ENCODE measurements around the gene MARCOL. TPM values are rescaled to one million over a fixed set of nuclear protein-coding genes. Genes with fewer than 3 reads are reported as not detected.

The MARCOL gene, protein sequence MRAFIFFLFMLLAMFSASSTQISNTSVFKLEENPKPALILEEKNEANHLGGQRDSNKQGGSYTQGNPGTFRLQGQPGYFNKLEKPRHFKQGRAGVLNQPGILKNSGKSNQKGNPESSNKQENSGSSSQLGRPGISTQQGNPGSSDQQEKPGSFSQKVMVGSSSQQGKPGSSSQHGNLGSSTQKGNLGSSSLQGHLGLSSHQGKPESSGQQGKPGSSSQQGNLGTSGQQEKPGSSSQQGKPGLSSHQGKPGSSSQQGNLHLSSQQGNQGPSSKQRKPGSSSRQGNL
- total RNA-seq, result not detected

DNA sequence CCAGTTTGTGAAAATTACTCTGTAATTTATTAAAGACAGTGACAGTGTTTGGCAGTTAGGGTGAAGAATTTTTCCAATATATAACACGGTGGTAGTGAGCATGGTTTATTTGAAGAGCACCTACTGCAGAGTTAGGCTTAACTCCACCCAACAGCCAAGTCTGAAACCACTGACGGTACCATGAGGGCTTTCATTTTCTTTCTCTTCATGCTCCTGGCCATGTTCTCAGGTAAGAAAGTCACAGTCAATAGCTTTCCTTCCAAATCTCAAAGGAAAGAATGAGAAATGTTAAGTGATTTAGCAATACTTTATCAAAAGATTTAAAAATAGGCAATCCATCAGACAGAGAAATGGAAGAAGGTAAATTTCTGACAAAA lies at the start of gene MARCOL:
TSS of gene MARCOL (plus strand) at position 108 of the 377 bp plus-strand sequence. CDS start at position 181, 73 bp downstream.
- ATAC-seq, result no peak

DNA sequence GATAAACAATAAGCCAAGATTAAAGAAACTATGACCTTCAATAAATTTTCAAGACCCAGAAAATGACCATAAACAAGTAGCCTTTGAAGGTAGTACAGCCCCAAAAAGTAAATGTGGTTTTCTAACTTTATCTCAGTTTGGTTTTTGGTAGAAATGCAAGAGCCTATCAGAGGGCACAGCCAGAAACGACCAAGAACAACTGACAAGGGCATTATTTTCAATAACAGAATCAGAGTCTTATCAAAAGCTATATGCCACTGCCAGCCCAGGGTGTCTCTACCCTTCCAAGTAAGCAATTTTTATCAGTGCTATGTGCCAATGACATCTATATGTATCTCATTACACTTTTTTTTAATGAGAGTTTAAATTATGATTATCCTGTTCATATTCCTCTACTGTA lies 47.3 kb upstream of the MARCOL start:
- no peak for ATAC-seq

DNA sequence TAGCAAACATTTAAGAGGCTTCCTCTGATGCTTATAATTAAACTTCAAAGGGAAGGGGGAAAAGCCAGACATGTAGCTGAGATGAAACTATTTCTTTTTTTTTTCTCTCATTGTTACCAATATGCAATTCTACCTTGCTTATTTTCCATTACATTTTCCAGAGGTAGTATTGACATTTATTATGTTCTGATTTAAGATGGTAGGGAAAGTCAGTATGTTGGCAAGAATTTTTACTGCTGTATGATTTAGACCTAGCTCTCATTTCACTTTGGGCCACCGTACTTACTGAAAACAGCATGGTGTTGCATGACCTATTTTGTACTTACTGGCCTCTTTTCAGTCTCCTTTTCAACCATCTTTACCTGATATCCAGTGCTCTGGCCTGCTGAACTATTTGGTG lies 45.1 kb upstream of the MARCOL start:
- ATAC-seq, result no peak

DNA sequence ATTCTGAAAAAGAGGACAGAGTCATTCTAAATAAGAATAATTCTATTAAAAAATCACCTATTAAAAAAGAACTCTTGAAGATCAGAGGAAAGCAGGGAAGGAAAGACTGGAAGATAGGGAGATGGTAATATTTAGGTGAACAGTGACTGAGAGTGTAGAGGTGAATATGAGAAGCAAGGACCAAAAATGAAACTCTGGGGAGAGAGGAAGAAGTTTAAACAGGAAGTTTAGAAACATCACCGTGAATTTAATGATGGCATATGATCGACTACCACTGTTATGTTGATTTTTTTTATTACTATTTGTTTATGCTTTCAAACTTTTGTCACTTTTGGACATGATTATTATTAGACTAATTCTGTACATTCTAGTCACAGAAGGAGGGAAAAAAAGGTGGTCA lies 37.2 kb upstream of the MARCOL start:
- ATAC-seq, result no peak

DNA sequence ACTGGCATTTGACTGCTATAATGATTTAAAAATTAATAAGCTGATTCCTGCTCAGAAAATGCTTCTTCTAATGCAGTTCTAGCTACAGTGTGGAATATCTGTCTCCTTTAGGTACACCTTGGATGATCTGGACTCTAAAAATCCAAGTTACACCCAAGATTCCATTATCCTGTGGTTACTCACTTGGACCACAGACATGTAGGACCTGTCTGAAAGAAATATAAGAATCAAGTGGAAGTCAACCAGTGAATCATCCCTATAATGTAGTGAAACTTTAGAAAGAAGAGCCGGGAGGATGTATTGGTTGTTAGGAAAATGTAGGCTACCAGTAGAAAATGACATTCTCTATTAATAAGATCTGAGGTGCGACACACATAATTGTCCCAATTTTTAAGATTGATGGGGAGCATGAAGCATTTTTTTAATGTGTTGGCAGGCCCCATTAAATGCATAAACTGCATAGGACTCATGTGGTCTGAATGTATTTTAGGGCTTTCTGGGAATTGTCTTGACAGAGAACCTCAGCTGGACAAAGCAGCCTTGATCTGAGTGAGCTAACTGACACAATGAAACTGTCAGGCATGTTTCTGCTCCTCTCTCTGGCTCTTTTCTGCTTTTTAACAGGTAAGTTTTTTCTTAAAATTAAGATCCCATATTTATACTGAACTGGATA lies 35.7 kb upstream of the MARCOL start, which contains the start of gene SPINK6:
TSS of gene SPINK6 (plus strand) at position 512 of the 673 bp plus-strand sequence. CDS start at position 567, 55 bp downstream.
- peak; percentile 83 for ATAC-seq

DNA sequence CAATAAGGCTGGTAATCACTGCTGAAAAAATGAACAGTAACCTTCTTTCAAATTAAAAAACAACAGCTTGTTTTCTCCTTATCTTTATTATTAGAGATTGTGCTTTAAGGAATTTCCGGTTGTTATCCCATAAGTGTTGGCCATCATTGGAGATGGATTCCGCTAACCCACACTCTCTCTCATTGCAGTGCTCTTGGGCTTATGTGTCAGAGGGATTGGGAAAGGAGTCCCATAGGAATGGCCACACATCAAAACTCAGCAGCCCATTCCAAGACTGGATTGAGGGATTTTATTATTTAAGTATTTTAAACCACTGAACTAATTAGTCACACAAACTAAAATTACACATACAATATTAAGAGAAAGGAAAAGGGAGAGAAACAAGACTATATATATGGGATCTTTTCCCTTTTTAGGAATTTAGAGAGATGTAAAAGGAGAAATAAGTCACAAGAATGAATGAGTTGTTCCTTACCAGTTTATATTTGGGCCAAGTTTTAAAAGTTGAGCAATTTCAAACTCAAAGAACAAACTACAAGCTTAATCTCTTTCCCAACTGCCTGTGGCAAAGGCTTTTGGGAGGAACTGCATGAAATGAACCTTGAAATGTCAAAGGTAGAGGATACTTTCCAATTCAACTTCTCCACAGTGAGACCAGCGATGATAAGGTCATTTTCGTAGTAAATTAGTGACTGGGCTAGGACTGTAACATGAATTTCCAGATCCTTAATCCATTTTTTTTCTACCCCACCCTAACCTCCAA lies 33.1 kb upstream of the MARCOL start:
- peak; percentile 40 for ATAC-seq

DNA sequence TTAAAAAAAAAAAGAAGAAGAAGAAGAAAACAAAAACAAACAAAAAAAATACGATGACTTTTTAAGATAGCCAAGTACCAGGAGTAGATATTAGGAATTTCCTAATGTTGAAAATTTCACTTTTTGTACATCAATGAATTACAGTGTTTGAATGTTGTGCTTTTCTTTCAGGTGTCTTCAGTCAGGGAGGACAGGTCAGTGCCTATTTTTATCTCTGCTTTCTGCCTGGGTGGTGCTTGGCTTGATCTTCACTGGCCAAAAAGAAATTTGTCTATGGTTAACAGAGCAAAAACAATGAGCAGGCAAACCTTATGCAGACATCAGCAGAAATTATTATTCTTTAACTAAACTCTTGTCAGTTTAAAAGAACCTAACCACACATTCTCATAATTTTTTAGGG lies 32.5 kb upstream of the MARCOL start:
- ATAC-seq, result no peak

DNA sequence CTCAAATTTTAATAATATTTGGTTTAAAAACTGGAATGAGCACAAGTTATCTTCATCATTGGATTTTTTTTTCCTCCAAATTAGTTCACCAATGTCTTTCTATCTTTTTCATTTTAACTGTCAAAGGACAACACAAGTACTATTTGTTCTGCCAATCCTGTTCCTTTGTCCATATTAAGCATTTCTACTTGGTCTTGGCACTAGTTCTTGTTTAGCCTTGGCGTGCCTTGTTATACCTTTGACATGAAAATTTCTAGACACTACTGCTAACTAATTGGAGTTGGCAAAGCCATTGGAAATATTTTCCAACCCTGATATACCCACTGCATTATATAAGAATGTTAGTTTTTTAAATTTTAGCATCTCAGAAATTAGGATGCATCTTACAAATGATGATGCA lies 31.7 kb upstream of the MARCOL start:
- ATAC-seq, result peak; percentile 24

DNA sequence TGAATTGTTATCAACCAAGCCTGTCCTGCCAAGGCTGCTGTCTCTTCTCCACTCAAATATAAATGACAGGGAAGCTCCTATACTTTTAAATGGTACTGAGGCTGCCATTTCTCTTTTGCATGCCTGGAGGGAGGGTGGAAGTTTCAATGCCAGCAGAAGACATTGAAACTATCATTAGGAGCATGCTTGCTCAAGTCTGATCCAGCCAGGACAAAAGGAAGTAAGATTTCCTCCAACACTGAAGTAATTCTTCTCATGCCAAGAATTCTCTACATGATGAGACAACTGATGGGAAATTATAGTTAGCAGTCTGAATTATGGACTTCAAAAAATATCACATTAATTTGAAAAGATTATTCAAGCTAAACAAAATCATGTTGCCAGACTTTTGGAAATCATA lies 30.1 kb upstream of the MARCOL start:
- ATAC-seq, result peak; percentile 55

DNA sequence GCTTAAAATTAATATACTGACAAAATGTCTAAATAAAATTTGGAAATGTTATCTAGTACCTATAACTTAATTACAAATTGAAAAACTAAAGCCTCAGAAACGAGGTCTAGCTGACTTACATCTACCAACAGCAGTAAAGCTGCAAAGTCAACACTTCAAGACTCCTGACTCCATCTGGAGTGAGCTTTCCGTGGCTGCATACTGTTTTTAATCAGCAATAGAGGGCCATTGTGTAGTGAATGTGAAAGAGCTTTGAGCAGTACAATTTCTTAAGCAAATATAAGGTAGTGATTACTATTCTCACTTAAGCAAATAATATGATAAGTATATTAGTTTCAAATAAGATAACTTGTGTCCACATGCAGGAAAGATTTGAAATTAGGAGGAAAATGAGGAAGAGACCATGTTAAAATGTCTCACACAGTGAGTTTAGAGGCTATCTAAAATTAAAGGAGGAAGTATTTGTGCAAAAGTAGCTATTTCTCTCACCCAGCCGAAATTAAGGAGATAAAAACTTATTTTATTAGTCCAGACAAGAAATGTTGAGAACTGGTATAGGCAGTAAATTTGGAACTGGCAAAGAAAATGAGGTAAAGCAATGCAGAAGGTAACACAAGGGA lies 29.1 kb upstream of the MARCOL start:
- no peak for ATAC-seq

DNA sequence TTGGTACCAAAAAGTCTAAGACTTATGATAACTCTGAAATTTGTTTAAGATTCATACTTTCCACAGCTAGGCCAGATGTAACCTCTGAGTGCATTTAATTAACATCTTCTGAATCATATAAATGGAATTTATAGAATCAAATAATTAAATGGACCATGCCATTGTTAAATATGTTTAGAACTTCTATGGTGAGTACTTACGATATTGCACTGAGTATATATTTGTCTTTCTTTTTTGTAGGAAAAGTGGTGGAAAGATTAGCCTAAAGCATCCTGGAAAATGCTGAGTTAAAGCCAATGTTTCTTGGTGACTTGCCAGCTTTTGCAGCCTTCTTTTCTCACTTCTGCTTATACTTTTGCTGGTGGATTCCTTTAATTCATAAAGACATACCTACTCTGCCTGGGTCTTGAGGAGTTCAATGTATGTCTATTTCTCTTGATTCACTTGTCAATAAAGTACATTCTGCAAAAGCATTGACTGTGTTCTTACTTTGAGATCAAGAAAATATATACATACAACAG lies 23.6 kb upstream of the MARCOL start:
- ATAC-seq, result no peak

DNA sequence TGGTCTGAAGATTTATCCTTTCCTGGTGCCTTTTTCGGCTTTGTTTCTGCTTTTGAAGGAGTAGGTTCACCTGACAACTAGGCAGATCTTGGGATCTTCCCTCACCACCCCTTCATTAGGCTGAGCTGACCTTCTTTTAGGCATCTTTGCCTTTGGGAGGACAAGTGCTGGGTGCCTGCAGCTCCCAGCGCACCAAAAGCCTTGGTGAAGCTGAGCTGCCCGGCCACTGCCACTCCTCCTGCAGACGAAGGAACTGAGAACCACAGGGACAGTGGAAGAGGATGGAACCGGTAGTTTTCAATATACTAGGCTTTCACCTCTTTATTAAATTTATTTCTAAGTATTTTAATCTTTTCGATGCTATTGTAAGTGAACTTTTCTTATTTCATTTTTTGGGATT lies 16.8 kb upstream of the MARCOL start:
- ATAC-seq, result no peak

DNA sequence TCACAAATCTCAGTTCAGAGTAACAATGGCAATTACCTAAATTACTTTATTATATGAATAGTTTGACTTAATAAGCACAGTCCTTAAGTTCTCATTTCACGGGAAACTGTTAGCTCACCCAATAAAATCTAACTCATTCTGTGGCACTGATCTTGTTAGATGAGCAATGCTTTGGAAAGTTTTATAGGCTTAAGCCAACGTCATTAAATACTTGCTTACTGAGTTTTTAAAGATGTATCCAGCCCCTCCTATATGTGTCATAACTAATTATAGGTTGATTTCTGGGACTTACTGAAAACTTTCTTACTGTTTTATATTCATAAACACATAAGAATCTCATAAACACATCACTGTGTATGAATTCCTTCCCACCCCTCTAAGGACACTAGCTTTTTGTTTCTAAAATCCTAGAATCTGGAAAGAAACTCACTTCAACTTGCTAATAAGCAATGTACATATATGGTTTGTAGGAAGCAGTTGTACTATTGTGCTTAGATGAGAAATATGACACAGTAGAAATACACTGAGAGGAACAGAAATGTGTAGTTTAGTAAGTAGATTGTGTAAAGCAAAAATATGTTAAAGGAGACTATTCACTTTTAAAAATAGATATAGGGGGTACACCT lies 14.1 kb upstream of the MARCOL start:
- ATAC-seq, result peak; percentile 70

DNA sequence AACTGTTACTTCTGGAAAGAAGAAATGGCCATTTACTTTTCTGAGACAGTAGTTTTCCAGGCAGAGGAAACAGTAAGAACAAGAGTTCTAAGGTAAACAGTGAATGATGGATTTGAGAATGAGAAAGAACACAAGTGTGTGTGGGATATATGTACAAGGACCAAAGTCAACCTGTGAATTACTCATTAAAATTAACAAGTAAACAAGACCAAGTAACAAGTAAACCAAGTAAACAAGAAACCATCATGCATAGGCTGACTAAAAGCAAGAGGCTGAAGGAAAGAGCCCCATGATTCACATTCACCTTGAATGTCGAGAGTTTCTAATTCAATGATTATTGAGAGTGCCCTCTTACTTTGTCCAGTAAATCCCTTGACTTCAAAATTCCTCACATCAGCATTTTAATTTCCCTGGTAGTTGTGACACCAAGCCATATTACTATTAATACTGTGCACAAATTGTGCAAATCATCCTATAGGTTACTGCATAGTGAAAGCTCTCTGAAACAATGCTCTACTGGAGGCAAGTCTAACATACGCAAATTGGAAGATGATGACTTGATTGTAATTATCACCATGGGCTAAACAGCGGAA lies 9.8 kb upstream of the MARCOL start:
- ATAC-seq, result no peak

DNA sequence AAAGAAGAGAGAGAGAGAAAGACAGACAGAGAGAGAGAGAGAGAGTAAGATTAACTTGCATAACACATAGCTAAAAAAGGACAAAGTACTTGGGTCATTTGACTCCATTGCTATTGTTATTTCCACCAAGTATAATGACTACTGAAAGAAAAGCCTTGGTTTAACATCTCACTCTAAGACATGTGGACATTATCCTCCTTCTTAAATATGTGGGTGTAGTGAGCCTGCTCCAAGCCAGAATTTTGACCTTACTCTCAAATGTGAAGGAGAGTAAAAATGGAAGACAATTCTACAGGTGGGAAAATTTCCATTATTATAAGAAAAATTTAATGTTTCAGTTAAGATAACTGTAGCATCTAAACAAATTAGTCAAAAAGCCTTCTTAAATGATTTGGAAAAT lies 8.5 kb upstream of the MARCOL start:
- ATAC-seq, result no peak

DNA sequence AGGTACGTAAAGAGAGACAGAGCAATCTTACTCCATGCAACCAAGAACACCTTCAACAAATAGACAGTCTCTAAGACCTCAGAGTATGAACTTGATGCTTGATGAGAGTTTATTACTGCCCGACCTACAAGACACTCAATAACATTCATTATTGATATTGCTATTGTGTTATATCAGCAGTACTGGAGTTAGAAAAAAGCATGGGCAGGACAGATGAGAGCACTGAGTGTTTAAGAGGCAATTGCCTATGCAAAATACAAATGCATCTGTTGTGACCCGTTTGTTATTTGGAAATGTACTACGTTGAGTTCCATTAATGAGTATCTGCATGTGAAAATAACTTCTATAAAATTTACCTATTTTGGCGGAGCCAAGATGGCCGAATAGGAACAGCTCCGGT lies 8.1 kb upstream of the MARCOL start:
- ATAC-seq, result no peak

DNA sequence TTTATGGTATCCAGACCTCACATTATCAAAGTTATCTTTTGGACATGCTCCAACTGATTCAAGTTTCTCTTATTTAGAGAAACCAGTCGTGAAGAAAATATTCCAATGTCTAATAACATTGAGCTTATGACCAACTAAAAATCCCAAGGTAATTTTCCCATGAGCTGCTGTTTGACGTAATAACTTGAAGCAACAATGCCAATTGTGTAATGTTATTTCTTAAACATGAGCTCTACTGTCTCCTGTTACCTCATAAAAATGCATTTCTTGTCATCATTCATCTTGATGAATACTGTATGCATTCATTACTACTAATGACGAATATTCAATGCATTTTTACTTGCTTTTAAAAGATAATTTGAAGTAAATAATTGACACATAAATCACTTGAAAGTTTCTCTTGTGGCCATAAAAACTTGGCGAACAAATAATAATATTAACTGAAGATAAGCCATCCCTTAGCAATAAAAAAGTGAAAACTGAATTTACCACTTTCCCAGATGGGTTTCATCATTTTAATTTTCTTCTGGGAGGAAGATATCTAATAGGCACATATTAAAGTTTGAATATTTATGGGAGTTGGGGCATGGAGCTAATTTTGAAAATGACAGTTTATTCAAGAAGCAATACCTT lies 424 bp upstream of the MARCOL start:
- no peak for ATAC-seq

DNA sequence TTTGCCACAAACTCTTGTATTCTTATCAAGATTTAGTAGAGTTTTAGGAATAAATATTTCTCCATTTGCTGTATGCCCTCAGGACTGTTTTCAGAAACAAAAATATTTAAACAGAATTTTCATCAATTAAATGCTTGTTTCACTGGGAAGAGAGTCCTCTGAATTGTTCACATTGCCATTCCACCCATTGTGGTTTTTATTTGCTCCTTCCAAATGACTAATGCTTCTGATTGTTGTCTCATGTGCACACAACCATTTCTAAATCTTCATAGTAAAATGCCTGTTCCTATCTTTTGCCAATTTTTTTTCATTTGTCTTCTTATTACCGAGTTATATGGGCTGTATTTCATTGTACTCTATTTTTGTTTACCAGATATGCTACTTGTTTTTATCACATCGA lies 10.6 kb downstream of the MARCOL start:
- no peak for ATAC-seq

DNA sequence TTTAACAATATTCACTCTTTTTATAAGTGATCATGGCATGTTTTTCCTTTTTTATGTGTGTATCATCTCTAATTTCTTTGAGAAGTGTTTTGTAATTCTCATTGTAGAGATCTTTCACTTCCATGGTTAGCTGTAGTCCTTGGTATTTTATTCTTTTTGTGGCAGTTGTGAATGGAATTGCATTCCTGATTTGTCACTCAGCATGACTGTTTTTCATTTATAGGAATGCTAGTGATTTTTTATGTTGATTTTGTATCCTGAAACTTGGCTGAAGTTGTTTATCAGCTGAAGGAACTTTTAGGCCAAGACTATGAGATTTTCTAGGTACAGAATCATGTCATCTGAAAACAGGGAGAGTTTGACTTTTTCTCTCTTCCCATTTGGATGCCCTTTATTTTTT lies 17.1 kb downstream of the MARCOL start:
- ATAC-seq, result no peak

DNA sequence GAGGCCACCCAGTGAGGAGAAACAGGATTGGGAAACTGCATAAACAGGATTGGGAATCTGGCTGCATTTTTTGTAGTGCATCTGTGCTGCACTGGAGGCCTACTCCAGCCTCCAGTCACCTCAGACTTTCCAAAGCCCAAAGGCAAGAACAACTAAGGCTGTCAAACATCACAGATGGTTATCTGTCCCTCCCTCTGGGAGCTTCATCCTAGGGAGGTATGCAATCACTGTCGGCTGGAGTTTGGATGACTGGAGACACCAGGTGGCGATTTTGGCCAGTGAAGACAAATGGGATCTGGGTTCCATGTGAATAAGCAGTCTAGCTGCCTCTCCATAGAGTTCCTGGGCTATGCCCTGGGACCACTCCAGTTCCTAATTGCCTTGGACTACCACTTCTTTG lies 21.0 kb downstream of the MARCOL start:
- ATAC-seq, result no peak

DNA sequence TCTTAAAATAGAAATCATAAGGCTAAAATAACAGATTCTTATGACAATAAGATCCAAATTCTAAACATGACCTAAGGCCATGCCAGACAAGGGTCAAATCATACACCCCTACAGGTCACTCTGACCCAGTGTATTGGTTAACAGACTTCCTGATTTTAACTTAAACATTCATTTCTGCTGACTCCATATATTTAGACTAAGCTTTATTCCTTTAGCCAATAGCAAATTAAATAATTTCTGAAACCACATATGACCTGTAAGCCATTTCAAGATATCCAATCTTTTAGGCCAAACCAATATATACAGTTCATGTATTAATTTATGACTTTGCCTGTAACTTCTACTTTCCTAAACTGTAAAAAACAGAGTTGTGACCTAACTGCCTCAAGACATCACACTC lies 22.9 kb downstream of the MARCOL start:
- ATAC-seq, result no peak

DNA sequence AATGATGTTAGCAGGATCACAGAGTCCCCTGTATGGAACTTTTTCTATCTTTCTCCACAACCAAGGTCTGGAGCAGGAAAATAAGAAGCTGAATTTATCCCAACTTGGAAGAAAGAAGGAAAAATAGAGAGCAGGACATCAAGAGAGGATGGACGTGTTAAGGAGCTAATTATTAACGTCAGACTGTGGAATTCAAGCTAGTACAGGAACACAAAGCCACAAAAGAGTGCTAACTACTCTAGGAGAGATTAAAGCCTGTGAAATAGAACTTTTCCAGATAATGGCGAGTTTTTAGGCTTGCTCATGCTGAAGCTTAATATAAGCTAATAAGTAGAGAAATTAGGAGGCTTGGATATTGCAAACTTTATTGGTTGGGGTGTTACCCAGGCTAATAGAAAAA lies 29.6 kb downstream of the MARCOL start:
- ATAC-seq, result no peak

Measured in esophagus mucosa (tissue), 1 donor.